OCI-LY3 (cell line): ENCODE data around the gene FAM204A.

ENCODE experiments used
- H2AFZ ChIP-seq: fragments of 200-600, 300-600 bp; shearing (Covaris generic); 2 replicates; pipeline ENCODE4 v1.6.0; 2014; ENCODE audit warnings: antibody characterized with exemption, low read depth, low read length
- H3K27ac ChIP-seq: fragments of 200-600, 300-600 bp; sonication (generic); 2 replicates; pipeline ENCODE4 v1.5.1; 2014; ENCODE audit warnings: mild to moderate bottlenecking, low read length, moderate library complexity, mixed read lengths
- H3K27me3 ChIP-seq: fragments of 200-600, 300-600 bp; sonication (generic); 2 replicates; pipeline ENCODE4 v1.6.1; 2014; ENCODE audit warnings: low read depth, low read length, mixed read lengths
- H3K36me3 ChIP-seq: fragments of 200-600, 300-600 bp; sonication (generic); replicated peaks from 2 replicates; pipeline ENCODE3; 2014; ENCODE audit warnings: low read depth, low read length, mixed read lengths
- H3K4me1 ChIP-seq: fragments of 300-600, 200-600 bp; sonication (generic); 2 replicates; pipeline ENCODE4 v1.6.1; 2014; ENCODE audit warnings: low read length, mixed read lengths
- H3K4me2 ChIP-seq: fragments of 200-600, 300-600 bp; sonication (generic); 2 replicates; pipeline ENCODE4 v1.6.1; 2014; ENCODE audit warnings: low read length, mixed read lengths
- H3K4me3 ChIP-seq: fragments of 300-600, 200-600 bp; sonication (generic); 2 replicates; pipeline ENCODE4 v1.5.1; 2014; ENCODE audit warnings: antibody characterized with exemption, mild to moderate bottlenecking, low read length, moderate library complexity
- H3K79me2 ChIP-seq: fragments of 300-600, 200-600 bp; shearing (Covaris generic); 2 replicates; pipeline ENCODE4 v1.6.1; 2014; ENCODE audit warnings: mild to moderate bottlenecking, low read length, mixed read lengths
- H3K9ac ChIP-seq: fragments of 300-600, 200-600 bp; shearing (Covaris generic); 2 replicates; pipeline ENCODE4 v1.6.0; 2014; ENCODE audit warnings: mild to moderate bottlenecking, low read length, moderate library complexity
- H3K9me3 ChIP-seq: fragments of 200-600, 300-600 bp; shearing (Covaris generic); 2 replicates; pipeline ENCODE4 v1.6.1; 2014; ENCODE audit warnings: low read length, mixed read lengths; ENCODE audit not compliant: insufficient read depth
- H4K20me1 ChIP-seq: fragments of 200-600, 300-600 bp; sonication (generic); 2 replicates; pipeline ENCODE4 v1.6.1; 2016; ENCODE audit warnings: low read length, mixed read lengths; ENCODE audit not compliant: insufficient read depth
- CTCF ChIP-seq: fragments of 200-600, 300-600 bp; sonication (generic); IDR thresholded peaks from 2 replicates; pipeline ENCODE4 v1.5.1; 2014; ENCODE audit warnings: antibody characterized with exemption, low read length, low read depth
- EZH2phosphoT487 ChIP-seq: fragments of 200-600 bp; shearing (Covaris generic); IDR thresholded peaks from 2 replicates; pipeline ENCODE4 v1.6.1; 2018; ENCODE audit warnings: antibody characterized with exemption, mixed run types, low read depth

Gene FAM204A

DNA sequence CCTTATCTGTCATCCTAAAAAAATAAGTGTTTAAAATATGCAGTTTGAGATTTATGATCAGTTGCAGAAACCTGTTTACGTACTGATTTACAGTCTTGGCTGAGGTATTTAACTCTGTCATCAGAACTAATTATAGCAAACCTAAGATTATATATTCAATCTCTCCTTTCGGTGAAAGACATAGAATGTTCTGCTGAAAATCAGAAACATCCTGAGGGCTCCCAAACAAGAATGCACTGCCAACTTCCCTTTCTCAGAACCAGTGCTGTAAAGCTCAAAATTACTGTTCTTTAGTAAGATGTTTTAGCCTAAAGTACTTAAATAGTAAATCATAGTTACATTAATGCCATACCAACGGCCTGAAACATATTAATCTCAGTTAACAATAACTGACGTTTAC, 34.3 kb downstream of the FAM204A start:
- TF ChIP-seq EZH2phosphoT487 (no peak), CTCF (no peak)
- Histone ChIP-seq H3K4me2 (no peak overlapping the region), H3K27ac (no peak overlapping the region), H3K9ac (no peak overlapping the region), H3K36me3 (peaks cover 6% of the 10 kb centered on the region), H3K27me3 (no peaks in the 10 kb centered on the region), H4K20me1 (no peaks in the 10 kb centered on the region), H3K4me1 (no peaks in the 10 kb centered on the region), H3K79me2 (no peaks in the 10 kb centered on the region), H2AFZ (no peak overlapping the region), H3K9me3 (no peaks in the 10 kb centered on the region), H3K4me3 (no peak overlapping the region)

DNA sequence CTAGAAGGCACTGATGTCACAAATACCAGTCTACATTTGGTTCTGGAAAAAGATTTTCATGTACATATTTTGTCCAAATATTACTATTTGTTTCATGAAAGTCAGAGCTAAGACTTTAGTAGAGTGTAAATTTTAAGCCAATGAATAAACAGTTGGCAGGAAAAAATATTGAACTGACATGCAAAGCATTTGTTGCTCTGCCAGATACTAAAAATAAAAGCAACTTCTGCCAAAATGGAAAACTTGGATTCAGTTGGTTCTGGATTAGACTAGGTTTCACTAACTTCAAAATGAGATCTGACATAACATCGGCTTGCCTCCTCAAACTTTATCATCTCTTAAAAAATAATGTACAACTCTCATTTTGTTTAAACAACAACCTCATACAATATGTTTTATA, 34.9 kb downstream of the FAM204A start:
- H3K27me3 ChIP-seq, result no peaks in the 10 kb centered on the region
- no peak overlapping the region for H3K9ac ChIP-seq
- no peaks in the 10 kb centered on the region for H3K9me3 ChIP-seq
- H3K4me3 ChIP-seq, result no peak overlapping the region
- no peak overlapping the region for H3K27ac ChIP-seq
- H3K79me2 ChIP-seq, result no peaks in the 10 kb centered on the region
- no peak overlapping the region for H3K4me2 ChIP-seq
- no peak overlapping the region for H2AFZ ChIP-seq
- no peaks in the 10 kb centered on the region for H3K4me1 ChIP-seq
- no peaks in the 10 kb centered on the region for H4K20me1 ChIP-seq
- no peak for TF ChIP-seq EZH2phosphoT487
- no peak for TF ChIP-seq CTCF
- peaks cover 6% of the 10 kb centered on the region for H3K36me3 ChIP-seq

DNA sequence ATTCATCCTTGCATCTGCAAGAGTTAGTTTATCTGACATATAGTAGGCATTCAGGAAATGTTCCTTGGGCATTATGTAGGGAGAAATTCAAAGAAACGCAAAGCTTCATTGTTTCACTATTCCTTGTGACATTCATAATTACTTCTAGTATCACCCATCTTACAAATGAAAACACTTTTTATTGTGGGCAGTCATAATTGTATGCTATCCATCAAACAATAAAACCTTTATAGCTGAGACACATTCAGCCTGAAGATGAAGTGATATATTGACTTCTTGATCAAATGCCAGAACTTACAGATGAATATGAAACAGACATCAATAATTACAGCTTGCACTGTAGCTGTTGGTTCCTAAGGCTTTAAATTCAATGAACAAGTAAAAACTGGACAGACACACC, 36.4 kb downstream of the FAM204A start:
- Histone ChIP-seq H3K4me3 (no peak overlapping the region), H3K9me3 (no peaks in the 10 kb centered on the region), H3K27me3 (no peaks in the 10 kb centered on the region), H3K4me1 (no peaks in the 10 kb centered on the region), H3K9ac (no peak overlapping the region), H4K20me1 (no peaks in the 10 kb centered on the region), H3K79me2 (no peaks in the 10 kb centered on the region), H3K27ac (no peak overlapping the region), H3K4me2 (no peak overlapping the region), H3K36me3 (peaks cover 6% of the 10 kb centered on the region), H2AFZ (no peak overlapping the region)
- TF ChIP-seq EZH2phosphoT487 (no peak), CTCF (no peak)

DNA sequence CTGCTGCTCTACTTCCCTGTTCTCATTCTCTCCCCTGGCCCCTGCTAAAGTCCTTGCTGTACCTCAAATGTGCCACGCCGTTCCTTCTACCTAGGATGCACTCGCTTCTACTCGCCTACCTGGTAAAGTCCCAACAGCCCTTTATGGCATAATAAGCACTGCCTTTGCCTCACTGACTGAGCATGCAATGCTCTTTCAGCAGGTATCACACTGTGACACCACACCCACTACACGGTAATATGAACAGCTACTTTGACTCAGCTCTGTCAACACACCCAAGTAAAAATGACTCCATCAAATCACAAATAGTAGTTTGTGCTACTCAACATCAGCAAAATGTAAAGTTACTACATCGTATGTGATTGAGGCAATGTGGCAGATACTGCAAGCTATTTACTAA, 37.6 kb downstream of the FAM204A start:
- Histone ChIP-seq H3K9me3 (no peaks in the 10 kb centered on the region), H4K20me1 (no peaks in the 10 kb centered on the region), H2AFZ (no peak overlapping the region), H3K79me2 (no peaks in the 10 kb centered on the region), H3K4me1 (no peaks in the 10 kb centered on the region), H3K9ac (no peak overlapping the region), H3K27ac (no peak overlapping the region), H3K27me3 (no peaks in the 10 kb centered on the region), H3K36me3 (peaks cover 6% of the 10 kb centered on the region), H3K4me3 (no peak overlapping the region), H3K4me2 (no peak overlapping the region)
- TF ChIP-seq EZH2phosphoT487 (no peak), CTCF (no peak)
